Stimulated activated CD4-positive, alpha-beta T cell treated with anti-CD3 and anti-CD28 coated beads, Interleukin-4, amount 100 ng/mL, for 4 hours (primary cell): ENCODE data around the gene ATF4.
"Not testable (repeated sequence)": the region's sequence is repeated elsewhere in the genome, so short reads cannot be mapped to it uniquely, and the experiment has no call there.

Experiments
- DNase-seq, 2 experiments: peaks; one replicate each; pipeline ENCODE4 v3.0.0-alpha.2; 2020

The ATF4 gene

DNA sequence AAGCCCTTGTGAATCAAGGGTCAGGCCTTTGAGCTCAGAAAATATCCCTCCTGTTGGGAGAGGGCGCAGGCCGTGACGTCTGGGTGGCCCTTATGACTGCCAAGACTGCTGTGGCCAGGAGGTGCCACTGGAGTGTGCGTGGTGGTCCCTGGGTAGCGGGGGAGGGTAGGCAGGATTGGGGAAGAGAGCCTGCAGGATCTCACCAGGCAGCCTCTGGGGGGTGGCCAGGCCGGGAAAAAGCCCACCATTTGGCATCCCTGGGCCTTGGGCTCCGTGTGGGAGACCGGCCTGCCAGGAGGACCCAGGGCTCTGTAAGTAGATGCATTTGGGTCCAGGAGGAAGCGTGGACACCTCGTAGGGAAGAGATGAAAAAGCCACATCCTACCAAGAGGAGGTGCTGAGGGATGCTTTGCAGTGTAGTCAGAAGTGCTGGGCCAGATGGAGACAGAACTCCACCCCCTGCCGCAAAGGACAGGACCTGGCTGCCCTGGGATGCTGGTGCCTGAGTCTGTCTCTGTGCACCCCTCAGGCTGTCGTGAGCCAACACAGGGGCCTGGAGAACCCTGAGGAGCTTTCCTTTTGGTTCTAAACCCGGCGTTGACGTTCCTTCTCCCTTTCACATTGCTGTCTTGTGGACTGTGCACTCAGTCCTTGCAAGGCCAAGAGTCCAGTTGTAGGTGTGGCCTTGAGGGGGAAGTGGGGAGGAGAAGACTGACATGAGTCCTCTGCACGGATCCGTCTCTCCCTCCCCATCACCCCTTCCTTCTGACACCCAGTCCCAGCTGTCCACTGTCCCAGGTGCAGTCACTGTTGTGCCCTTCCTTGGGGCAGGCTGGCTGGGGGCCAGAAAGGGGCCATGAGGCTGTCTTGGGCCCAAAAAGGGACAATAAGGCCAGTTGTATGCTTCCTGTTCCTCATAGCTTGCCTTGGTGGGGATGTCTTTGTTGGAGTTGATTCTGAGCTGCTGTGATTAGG, 31.0 kb upstream of the ATF4 start:
- DNase-seq, result no peak

DNA sequence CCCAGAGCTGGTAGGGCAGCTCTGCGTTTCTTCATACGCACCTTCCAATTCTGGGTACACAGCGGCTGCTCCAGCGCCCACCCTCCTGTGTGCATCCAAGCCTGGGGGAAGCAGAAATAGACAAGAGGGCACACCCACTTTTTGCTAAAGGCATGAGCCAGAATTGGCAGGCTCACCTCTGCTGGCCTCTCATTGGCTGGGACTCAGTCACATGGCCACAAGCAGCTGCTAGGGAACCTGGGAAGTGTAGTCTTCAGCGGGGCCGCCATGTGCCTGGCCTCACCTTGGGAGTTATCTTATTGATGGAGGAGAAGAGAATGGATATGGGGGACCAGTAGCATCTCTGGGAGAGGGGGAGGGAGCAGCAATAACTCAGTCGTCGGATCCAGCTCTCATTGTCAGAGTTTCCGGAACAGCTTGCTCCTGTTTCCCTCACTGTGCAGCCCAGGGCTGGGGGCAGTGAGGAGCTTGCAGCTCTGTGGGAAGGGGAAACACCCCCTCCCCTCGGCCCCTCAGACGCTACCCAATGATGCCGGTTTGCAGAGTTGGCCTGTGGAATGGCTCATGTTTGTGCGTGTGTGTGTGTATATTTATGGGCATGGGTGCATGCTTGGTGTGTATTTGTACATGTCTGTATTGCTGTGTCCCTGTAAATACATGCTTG, 30.1 kb upstream of the ATF4 start:
- peak; percentile 67 to 79 for DNase-seq

DNA sequence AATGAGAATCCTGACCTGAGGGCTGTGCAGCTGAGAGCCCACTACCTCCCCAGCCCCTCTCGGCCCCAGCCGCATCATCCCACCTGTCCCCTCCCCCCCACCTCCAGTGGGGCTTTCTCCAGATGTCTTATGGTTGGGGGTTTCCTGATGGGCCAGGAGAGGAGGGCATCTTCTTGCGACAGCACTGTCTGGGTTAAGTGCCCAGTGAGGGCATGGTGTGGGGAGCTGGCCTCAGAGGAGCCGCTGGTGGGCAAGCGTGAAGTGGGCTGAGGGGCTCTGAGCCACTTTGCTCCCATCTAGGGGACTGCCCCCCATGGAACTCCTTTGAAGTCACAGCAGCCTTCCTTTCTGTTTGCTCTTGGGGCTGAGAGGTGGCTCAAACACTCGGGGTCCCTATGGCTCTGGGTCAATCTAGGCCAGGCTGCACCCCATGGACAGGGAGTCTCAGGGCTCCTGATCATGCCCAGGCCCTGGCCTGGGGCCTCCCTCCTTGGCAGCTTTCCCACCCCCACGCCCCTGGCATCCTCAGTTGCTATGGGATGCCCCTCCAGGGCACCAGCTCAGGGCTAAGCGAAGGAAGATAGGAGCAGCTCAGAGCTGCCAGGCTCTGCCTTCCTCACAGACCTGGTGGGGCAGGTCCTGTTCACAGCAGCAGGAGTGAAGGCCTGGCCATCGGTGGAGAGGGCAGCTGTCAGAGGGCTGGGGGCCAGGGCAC, 29.2 kb upstream of the ATF4 start:
- DNase-seq, result no peak

DNA sequence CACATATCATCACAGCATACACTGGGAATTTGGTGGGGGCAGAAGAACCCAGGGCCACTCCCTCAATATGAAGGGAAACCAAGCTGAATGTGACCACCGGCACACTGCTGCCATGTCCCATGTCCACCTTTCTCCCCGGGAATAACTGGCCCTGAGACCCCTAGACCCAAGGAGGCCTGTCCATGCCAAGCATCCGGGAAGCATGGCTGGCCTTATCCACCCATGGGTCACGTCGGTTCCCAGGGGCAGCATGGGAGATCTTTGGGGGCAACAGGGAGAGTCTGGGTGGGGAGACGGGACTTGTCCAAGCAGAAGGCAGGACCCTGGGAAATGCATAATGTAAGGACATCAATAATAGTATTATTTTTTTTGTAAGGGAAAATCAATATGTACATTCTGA, 28.7 kb upstream of the ATF4 start:
- DNase-seq, result no peak

DNA sequence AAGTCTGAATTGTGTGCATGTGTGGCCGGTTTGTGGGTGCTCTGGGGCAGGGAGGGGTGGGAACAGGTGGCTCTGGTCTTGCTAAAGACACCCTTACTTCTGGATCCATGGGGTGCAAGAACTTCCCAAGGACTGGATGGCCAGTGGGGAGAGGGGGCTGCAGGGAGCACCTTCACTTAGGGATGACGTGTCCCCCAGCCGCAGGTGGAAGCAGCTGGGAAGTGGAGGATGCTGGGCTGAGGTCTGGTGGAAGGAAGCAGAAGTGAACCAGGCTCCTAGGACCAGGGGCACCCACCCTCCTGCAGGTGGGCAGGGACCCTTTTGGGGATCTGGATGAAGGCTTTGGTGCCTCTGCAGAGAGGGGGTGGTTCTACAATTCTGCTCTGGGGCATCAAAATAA, 28.2 kb upstream of the ATF4 start:
- no peak for DNase-seq

DNA sequence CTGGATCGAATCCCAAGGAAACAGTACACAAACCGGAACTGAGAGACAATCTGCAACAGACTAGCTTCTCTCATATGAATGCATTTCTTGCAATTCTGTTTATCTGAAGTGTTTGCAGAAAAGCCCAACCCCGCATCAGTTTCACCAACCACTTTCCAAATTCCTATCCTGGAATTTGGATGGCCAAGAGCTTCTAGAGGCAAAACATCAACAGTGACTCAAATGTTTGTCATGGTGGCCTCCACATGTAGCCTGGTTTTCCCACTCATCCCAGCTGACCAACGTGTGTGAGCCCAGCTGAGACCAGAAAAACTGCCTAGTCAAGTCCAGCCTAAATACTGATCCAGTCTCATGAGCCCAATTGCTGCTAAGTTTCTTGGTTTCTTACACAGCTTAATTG, 26.6 kb upstream of the ATF4 start:
- DNase-seq, result no peak

DNA sequence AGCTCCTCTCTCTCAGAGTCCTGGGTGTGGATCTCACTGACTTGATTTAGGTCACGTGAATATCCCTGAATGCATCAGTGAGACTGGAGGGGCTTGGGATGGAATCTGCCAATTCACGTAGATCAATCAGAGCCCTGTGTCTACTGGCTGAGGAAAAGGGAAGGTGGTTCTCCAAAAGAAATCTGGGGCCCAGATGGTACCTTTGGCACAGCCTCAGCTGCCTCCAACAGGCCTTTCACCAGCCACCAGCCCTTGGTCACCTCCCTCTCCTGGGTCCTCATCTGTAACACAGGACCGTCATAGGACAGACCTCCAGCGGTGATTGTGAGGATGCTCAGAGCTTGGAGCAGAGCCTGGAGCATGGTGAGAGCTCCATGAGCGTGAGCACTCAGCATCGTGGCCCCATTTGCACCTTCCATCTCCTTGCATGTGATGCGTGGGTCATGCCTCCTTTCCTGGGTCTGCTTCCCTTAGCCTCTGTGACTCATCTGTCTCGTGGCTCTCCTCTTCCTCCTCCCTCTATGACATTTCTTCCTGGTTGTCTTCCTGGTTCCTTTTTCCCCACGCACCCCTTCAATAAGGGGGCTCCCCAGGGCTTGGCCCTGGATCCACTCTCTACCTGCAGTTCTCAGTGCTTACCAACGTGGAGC, 25.8 kb upstream of the ATF4 start:
- DNase-seq, result no peak

DNA sequence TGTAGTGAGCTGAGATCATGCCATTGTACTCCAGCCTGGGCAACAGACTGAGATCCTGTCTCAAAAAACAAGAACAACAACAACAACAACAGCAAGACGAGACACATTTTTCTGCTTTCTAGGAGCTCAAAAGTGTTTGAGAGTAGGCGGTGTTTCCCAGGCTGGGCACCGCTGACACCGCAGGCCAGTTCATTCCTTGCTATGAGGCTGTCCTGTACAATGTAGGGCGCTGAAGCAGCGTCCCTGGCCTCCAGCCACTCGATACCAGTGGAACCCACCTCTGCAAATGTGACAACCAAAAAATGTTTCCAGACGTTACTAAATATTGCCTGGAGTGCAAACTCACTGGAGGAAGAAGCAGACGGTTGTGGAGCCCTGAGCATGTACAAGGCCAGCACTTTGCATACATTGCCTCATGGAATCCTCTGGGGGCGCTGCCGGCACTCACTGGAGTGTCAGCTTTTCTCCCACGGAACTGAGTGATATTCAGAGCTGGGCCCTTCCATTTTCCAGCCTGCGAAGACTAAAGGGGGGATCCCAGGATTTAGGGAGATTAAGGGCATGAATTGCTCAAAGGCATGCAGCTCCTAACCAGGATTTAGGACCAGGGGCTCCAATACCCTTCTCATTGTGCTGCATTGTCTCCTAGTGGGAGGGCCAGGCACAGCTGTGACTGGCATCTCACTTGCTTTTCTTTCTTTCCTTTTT, 24.1 kb upstream of the ATF4 start:
- DNase-seq, result peak; percentile 59 to 61

DNA sequence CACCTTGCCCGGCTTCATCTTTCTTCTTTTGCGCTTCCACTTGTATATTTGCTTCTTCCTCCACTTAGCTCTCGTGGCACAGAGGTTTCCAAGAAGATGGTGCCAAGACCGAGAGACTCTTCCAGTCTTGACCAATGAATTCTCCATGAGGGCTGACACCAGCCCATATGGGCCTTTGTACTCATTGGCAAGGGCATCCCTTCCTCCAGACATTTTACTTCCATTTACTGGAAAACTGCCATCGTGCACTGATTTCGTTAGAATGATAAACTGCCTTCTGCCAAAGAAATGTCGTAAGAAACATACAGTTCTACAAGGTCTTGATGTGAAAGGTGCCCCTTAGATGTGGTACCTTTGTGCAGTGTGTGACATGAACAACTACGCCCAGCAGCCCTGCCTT, 22.9 kb upstream of the ATF4 start:
- DNase-seq, result no peak

DNA sequence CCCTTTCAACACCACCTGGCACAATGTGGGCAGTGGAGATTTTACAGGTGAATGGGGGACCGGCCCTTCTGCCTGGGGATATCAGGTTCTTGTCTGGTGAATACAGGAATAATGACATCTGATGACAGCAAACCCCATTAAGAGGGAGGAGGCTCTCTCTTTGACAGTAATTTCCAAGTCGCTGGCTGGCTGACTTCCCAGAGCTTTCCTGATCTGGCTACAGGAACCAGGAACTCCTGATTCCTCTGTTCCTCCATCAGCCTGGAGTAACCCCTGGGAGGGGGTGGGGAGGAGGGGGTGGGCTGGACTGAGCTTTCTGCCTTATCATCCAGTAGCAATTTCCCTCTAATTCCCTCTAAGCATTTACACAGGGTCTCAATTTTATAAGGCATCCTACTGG, 22.0 kb upstream of the ATF4 start:
- no peak for DNase-seq

DNA sequence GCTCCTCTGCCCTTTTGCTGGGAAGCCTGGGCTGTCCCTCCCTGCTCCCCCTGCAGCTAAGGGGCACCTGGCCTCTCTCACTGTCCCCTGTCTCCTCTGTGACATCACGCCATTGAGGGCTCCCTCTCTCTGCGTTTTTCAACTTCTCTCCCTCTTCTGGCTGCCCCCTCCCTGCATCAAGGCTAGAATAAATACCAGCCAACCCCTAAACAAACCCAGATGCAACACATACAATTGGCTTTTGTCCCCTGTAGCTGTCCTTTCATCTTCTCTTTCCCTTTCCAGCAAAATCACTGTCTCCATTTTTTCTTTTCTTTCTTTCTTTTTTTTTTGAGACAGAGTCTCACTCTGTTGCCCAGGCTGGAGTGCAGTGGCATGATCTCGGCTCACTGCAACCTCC, 21.6 kb upstream of the ATF4 start:
- DNase-seq, result no peak

DNA sequence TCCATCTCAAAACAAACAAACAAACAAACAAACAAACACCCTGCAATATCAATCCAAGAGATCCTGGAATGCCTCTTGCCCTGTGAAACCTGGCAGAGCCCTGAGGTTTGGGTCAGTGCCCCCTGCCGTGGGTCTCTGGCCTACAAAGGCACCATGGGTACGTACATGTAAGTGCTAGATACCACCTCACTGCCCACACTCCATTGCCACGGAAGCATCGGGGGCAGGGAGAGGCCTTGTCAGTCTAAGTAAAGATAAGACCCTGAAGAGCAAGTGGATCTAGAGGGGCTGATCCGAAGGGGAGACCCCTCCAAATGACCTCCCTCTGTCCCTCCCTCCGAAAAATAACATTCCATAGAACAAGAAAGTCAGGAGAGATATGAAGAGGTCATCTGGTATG, 20.3 kb upstream of the ATF4 start:
- DNase-seq, result no peak

DNA sequence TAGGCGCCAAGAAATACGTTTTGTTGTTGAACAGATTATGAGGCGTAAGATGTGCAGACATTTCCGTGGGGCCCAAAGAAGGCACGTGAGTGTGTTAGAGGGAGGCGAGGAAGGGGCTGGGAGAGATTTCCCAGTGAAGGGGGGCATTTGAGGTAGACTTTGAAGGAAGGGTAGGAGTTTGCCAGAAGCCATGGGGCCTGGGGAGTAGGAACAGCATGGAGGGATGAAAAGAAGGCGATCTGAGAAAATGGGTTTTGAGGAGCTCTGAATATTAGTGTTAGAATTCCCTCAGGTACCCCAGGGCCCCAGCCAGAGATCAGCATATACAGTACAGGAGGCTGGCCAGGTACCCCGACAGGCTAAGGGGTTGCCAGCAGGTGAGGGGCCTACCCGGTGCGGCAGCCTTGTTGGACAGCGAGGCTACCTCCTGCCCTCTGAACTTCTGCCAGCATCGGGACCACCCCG, 18.7 kb upstream of the ATF4 start:
- DNase-seq, result no peak

DNA sequence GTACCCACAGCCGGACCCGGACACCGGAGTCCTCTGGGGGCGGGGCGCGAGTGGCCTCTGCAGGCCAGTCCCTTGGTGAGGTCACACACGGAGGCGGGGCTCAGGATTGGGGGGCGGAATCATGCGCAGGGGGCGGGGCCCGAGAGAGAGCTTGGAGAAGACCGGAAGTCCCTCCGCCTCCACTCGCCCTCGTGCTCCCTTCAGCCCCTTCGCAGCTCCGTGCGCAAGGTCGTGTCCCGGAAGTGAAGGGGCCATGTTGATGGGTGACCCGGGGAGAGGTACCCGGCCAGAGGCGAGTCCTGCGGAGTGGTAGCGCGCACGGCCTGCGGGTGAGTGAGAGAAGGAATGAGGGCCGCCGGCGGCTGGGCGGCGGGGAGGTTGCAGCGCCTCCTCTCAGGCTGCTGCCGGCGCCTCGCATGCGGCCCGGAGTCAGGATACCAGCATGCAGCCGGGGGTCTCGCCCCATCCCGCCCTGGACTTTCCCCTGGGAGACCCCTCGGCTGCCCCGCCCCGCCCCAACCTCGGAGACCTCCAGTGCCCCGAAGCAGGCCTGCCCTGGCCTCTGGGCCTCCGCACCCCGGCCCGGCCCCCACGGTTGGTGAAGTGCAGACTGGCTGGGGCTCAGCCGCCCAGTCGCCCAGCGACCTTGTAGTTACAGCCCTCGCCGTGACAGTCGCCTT, 18.1 kb upstream of the ATF4 start, which contains the start of gene MIEF1:
TSS of gene MIEF1 (plus strand) at position 182 of the 680 bp plus-strand sequence. CDS start 9,005 bp downstream, outside the sequence.
- DNase-seq, result peak; percentile 89 to 92

DNA sequence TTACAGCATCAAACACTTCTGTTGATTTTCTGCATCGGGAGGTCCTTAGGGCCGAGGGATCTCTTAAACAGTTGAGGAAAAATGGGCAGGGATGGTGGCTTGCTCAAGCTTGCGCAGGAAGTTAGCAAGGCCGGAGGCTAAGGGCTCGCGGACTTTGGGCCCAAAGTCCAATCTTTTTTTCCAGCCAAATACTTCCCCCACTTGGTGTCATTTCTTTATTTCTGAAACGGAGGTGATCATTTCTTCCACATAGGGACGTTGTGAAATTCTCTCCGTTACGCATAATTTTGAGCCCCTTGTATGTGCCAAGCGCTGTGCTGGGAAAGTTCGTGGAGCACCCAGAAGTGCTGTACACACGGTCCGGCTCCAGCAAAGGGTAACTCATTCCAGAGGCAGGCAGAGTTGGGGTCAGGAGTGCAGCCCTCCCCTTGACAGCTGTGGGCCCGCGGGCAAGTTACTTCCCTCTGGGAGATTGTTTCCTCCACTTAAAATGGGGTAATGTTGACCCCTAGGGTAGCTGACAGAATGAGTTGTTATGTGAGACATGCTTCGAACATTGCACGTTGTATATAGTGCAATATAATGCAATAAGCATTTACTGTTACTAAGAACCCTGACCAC, 17.5 kb upstream of the ATF4 start:
- no peak for DNase-seq

DNA sequence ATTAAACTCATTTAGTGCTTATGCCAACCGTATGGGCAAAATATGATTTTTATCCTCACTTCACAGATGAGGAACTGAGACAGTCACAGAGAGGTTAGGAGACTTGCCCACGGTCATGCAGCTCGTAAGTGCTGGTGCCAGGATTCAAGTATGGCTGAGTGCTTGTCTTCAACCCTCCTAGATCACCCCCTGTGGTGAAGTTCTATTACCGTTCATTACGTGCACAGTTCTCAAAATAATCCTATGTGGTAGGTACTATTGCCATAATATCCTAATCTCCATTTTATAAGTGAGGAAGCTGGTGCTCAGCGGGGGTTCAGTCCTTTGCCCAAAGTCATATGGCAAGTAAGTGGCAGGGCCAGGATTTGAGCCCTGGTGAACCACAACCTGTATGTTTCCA, 16.7 kb upstream of the ATF4 start:
- DNase-seq, result no peak

DNA sequence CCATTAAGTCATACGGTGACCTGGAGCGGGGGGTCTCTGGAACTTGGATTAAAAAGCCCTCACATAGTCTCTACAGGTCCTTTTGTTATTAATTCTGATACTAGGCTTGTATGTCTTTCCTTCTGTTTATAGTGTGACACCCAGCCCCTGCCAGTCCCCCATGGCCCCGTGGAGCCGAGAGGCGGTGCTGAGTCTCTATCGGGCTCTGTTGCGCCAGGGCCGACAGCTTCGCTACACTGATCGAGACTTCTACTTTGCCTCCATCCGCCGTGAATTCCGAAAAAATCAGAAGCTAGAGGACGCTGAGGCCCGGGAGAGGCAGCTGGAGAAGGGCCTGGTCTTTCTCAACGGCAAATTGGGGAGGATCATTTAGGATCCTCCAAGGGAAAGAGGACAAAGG, 16.3 kb upstream of the ATF4 start:
- no peak for DNase-seq

DNA sequence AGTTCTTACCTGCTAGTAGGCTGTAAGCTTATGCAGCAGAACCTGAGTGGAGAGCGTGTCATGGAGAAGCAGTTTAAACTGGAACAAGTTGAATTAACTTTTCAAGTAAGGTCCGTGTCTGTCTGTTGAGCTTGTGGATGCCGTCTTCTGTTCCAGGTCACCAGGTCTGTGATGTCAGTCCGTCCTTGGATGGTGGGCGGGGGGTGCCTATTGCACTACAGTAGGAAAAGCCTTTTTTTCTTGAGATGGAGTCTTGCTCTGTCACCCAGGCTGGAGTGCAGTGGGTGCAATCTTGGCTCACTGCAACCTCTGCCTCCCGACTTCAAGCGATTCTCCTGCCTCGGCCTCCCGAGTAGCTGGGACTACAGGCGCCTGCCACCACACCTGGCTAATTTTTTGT, 13.3 kb upstream of the ATF4 start:
- not testable (repeated sequence) for DNase-seq

DNA sequence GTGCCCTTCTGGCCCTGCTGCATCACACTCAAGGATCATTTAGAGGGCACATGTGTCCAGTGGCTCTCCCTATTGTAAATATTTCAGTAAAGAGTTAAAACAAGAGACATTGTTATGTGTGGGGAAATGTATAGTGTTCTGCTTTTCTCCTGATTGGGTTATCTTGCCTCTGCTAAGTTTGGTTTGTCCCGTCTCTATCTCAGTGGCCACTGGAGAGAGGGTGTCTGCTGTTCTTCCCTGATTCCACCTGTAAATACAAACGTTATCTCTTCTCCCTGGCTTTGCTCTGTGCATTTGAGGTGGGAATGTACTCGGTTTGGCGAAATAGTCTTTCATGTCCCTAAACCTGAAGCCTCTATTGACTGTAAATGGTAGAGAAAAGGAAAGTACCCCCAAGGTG, 12.0 kb upstream of the ATF4 start:
- no peak for DNase-seq

DNA sequence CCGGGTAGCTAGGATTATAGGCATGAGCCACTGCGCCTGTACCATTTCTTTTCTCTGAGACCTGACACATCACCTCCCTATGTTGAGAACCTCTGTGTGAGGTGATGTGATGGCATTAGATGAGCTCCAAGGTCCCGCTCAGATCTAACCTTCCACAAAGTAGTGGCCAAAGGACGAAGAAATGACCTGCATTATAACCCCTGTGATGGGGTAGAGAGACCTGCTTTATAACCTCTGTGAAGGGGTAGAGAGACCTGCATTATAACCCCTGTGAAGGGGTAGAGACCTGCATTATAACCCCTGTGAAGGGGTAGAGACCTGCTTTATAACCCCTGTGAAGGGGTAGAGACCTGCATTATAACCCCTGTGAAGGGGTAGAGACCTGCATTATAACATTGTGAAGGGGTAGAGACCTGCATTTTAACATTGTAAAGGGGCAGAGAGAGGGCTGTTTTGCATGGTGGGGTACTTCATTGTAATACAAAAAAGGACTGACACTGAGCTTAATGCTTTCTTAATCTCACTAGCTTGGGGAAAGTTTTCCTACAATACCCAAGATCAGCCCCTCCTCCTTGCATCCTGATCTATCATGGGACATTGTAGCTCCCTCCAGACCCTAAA, 9.7 kb upstream of the ATF4 start:
- no peak for DNase-seq

DNA sequence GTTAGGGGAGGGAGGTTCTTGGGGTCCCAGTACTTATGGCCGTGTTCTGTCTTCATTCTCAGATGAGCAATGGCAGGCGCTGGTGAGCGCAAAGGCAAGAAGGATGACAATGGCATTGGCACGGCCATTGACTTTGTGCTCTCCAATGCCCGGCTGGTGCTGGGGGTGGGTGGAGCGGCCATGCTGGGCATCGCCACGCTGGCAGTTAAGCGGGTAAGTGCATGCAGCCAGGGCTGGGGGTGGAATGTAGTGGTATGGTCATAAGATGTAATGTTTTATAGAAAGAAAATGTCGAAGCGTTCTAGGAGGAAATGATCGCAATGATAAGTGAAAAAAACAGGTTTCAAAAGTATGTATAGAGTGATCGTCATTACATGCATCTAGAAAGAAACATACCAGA, 9.1 kb upstream of the ATF4 start:
- DNase-seq, result no peak
